Posterior cingulate gyrus (tissue), 11 donors: ENCODE data around the gene FASTKD1.
"Not testable (repeated sequence)": the region's sequence is repeated elsewhere in the genome, so short reads cannot be mapped to it uniquely, and the experiment has no call there.

Source experiments
- DNase-seq, 10 donors: peaks; one replicate each; pipeline versions ENCODE4 v3.0.0 to v3.0.0-alpha.2; 2020 to 2021; ENCODE audit warnings: mixed read lengths in 3 of 10
- intact Hi-C: fragments of 100-400 bp; cut with DNase I; formaldehyde crosslinking; loops from one replicate; pipeline ENCODE4 v1.15.1; 2023

FASTKD1 gene

GRCh38 chr2:169572821-169573159 is 875 bp downstream of the FASTKD1 start:
- no peak for DNase-seq
- intact Hi-C loops = no loop called here

DNA sequence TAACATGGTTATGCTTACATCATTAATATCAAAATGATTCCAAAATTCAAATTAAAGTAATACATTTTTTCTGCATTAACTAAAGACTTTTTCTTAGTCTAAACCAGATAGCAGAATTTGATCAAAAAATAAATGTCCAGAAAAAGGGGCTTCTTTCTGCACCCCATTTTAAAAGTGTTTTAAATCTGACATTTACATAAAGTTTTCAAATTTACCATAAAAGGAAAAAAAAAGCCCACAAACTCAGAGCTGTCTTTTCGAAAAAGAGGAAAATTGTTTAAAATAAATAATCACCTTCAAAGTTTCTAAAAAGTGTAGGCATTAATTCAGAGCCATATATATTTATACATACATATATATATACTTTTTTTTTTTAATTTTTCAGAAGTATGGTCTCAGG is 1.5 kb downstream of the FASTKD1 start:
- intact Hi-C loops = no loop called here
- DNase-seq = no peak

- intact Hi-C loops = no loop called here
- DNase-seq = no peak
Observed at GRCh38 chr2:169571571-169571970, 2.1 kb downstream of the FASTKD1 start.

- intact Hi-C loops, DNase-seq: not testable (repeated sequence)
Observed at GRCh38 chr2:169570752-169571151, 2.9 kb downstream of the FASTKD1 start.

- intact Hi-C loops = no loop called here
- DNase-seq = no peak
Observed at GRCh38 chr2:169569948-169570347, 3.7 kb downstream of the FASTKD1 start.

- no peak for DNase-seq
- intact Hi-C loops = no loop called here
Observed at GRCh38 chr2:169565686-169566085, 8.0 kb downstream of the FASTKD1 start.

- no peak for DNase-seq
- intact Hi-C loops = no loop called here
Observed at GRCh38 chr2:169562519-169562918, 11.1 kb downstream of the FASTKD1 start.

GRCh38 chr2:169562084-169562483 is 11.6 kb downstream of the FASTKD1 start:
- DNase-seq, intact Hi-C loops: not testable (repeated sequence)

DNA sequence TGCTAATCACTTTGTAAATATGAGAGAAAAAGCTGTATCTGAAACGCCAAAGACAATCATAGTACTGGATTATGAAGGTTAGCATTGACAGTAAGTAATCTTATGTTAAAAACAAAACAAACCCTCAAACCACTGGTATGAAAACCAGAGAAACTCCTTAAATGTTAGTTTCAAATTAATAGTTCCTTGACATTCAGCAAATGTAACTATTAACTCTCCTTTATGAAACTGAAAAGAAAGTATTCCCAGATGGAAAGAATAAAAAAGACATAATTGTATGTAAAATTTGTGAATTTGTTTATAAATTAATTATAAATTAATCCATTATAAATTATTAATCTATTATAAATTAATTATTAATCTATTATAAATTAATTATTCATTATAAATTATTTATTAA is 12.3 kb downstream of the FASTKD1 start:
- DNase-seq = no peak
- intact Hi-C loops = no loop called here

GRCh38 chr2:169546756-169547155 is 26.9 kb downstream of the FASTKD1 start:
- intact Hi-C loops = no loop called here
- no peak for DNase-seq

DNA sequence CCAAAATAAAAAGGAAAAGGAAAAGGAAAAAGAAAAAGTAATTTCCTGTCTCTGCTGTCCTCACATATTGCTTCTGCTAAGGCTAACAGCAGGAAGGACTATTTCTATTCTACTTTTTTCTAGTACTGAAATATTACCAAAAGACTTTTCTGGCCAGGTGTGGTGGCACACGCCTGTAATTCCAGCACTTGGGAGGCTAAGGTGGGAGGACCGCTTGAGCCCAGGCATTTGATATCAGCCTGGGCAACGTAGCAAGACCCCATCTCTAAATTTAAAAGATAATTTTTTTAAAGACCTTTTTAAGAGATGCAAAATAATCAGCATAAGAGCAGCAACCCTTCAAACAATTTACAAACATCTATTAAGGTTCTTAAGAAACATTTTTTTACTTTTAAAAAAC is 31.2 kb downstream of the FASTKD1 start:
- intact Hi-C loops = no loop called here
- DNase-seq = no peak

GRCh38 chr2:169540146-169540545 is 33.5 kb downstream of the FASTKD1 start:
- intact Hi-C loops = no loop called here
- no peak for DNase-seq

DNA sequence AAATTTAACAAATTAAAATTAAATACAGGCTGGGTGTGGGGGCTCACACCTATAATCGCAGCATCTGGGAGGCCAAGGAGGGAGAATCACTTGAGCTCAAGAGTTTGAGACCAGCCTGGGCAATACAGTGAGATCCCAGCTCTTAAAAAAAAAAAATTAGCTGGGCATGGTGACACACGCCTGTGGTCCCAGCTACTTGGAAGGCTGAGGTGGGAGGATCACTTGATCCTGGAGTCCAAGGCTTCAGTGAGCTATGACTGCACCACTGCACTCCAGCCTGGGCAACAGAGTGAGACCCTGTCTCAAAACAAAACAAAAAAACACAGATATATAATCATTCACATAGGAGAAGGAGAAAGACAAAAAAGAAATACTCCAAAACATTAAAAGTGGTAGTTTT is 34.2 kb downstream of the FASTKD1 start:
- intact Hi-C loops = not testable (repeated sequence)

DNA sequence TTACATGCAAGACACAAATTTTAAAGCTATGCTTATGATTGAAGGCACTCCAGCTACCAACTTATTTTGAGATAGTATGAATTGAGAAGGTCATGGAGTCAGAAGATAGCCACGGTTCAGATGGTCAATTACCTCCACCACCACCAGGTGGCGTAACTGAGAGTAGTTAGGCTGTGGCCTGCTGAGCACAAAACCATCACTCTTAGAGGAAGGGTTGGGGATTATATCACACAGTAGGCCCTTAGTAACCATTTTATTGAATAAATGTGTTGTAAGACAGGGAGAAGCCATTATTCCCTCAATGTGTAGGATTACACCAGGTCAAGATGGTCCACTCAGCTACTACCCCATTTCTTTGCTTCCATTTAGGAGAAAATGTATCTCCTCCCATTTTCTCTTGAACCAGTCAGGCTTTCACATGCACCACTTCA is 45.4 kb downstream of the FASTKD1 start:
- DNase-seq = peak in 5 of 10 donors; percentile 39 to 86 (median 60)
- intact Hi-C loops = no loop called here

More for the DNA sequence above, 34.2 kb downstream of the FASTKD1 start:
- not testable (repeated sequence) for DNase-seq

DNA sequence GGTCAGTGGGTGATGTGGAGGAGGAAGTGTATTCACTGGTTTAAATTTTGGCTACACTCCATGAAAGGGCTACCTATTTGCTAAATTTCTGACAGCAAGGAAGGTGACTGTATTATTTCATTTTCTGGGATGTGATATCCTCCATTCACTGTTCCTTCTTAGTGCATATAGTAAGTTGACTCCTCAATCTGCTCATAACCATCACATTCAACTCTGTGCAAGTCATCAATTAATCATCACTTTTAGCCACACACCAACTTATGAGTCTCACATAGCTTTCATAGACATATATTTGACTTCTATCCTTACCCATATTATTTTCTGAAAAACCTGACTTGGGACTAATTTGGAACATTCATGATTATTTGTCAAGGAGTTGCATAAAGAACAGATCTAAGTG is 47.2 kb downstream of the FASTKD1 start:
- no peak for DNase-seq
- intact Hi-C loops = no loop called here

DNA sequence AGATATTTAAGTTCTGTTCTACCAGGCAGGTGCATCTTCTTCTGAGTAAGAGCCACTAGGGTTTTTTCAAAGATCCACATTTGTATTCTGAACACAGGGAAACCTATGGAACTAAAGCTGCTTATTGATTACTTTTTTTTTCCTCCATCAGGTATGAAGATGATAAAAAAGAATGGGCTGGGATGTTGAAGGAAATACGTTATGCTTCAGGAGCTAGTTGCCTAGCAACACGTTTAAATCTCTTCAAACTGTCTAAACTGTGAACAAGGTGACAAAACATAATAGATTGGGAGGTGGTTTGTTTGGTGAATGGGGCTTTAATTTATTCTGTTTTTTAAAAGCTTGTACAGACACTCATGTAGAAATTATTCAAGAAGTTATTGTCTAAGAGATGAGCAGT is 48.2 kb downstream of the FASTKD1 start:
- no peak for DNase-seq
- intact Hi-C loops = no loop called here

GRCh38 chr2:169523681-169524080 is 50.0 kb downstream of the FASTKD1 start:
- intact Hi-C loops = no loop called here
- DNase-seq = no peak

GRCh38 chr2:169520896-169521295 is 52.8 kb downstream of the FASTKD1 start:
- no peak for DNase-seq
- intact Hi-C loops = no loop called here

DNA sequence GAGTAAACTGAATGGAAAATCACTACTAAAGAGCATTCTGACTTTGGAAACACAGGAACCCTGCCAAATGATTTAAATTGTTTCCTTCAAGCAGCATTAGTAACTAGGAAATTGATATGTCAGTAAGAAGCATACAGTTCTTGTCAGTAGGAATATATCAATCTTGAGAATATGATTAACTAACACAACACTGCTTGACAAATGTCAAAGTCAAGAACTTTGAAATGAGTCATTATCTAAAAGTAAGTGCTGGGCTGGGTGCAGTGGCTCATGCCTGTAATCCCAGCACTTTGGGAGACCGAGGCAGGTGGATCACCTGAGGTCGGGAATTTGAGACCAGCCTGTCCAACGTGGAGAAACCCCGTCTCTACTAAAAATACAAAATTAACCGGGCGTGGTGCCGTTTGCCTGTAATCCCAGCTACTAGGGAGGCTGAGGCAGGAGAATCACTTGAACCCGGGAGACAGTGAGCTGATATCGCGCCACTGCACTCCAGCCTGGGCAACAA is 57.1 kb downstream of the FASTKD1 start:
- intact Hi-C loops, DNase-seq: not testable (repeated sequence)

DNA sequence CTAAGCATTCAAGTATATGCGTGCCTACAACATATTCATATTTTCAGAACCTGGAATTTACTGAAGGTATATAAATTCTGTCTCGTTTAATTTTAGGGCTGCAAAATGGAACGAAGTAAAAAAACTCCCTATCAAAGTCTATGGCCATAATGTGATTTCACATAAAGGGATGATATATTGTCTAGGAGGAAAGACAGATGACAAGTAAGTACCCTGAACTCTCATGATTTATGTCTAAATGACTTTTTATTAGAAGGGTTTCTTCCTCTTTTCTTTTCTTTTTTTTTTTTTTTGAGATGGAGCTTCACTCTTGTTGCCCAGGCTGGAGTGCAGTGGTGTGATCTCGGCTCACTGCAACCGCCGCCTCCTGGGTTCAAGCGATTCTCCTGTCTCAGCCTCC is 58.9 kb downstream of the FASTKD1 start:
- intact Hi-C loops = not testable (repeated sequence)

DNA sequence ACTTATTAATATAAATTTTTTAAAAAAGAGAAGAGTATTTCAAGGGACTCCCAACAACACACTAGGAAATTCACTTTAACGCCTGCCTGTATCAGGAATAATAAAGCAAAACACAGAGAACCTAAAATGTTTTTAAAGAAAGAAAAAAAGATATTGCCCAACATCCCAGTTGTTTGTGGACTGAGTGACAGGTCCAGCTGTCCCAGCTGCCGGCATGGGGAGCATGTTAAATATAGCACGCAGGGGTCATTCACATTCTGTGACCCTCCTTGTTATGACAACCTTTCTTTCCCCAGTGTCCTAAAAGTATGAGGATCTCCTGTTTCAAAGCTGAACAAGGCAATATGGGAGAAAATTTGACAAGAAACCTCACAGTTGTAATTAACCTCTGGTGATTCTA is 59.7 kb downstream of the FASTKD1 start:
- DNase-seq = no peak
- intact Hi-C loops = no loop called here

More for the DNA sequence above, 58.9 kb downstream of the FASTKD1 start:
- not testable (repeated sequence) for DNase-seq

- no peak for DNase-seq
- intact Hi-C loops = no loop called here
Observed at GRCh38 chr2:169513094-169513493, 60.6 kb downstream of the FASTKD1 start.

DNA sequence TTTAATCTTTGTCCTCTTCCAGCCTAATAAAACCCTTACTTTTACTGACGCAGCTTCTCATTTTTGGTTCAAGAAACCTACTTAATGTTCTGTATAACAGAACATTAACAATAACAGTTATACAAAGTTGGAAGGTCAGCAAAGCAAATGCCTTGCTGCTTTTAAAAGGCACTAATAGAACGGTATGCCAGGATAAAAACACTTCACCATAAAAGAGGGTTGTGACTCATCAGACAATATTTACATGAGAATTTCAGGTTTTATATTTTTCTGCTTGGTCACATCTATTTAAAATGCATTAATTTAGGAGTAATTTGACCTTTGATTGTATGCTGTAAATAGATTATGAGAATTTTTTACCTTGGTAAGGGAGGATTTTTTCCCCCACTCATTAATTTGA is 61.1 kb downstream of the FASTKD1 start:
- DNase-seq = no peak
- intact Hi-C loops = no loop called here
